NCI-H1092 treated with DMSO at 0.1 percent for 48 hours (cell line): ENCODE results near the gene ADNP.
"Not testable (repeated sequence)": the region's sequence is repeated elsewhere in the genome, so short reads cannot be mapped to it uniquely, and the experiment has no call there.

Experiments
- DNase-seq: peaks from one replicate; lab custom pipeline; 2025; lab: John Stamatoyannopoulos, UW

The ADNP gene

GRCh38 chr20:50900261-50900660, 31.0 kb downstream of the ADNP start:
- no peak for DNase-seq

GRCh38 chr20:50898475-50898874, 32.8 kb downstream of the ADNP start:
- no peak for DNase-seq

GRCh38 chr20:50895111-50895830, 36.0 kb downstream of the ADNP start:
- no peak for DNase-seq

GRCh38 chr20:50893620-50894019, 37.6 kb downstream of the ADNP start:
- DNase-seq = no peak

GRCh38 chr20:50892394-50892793, 38.8 kb downstream of the ADNP start:
- DNase-seq = no peak

- no peak for DNase-seq
Measured at GRCh38 chr20:50891138-50891537, 40.1 kb downstream of the ADNP start.

- DNase-seq = no peak
Measured at GRCh38 chr20:50887576-50887975, 43.7 kb downstream of the ADNP start.

- no peak for DNase-seq
Measured at GRCh38 chr20:50886184-50886790, 45.0 kb downstream of the ADNP start.

- DNase-seq = no peak
Measured at GRCh38 chr20:50885781-50886180, 45.5 kb downstream of the ADNP start.

GRCh38 chr20:50885068-50885467, 46.2 kb downstream of the ADNP start:
- no peak for DNase-seq

GRCh38 chr20:50883856-50884255, 47.4 kb downstream of the ADNP start:
- no peak for DNase-seq

- not testable (repeated sequence) for DNase-seq
Measured at GRCh38 chr20:50881759-50882424, 49.3 kb downstream of the ADNP start.

- no peak for DNase-seq
Measured at GRCh38 chr20:50879649-50880550, 51.3 kb downstream of the ADNP start.

- no peak for DNase-seq
Measured at GRCh38 chr20:50877232-50877743, 53.9 kb downstream of the ADNP start.

- DNase-seq = no peak
Measured at GRCh38 chr20:50876816-50877215, 54.4 kb downstream of the ADNP start.

GRCh38 chr20:50876063-50876685, 55.1 kb downstream of the ADNP start:
- DNase-seq = no peak

GRCh38 chr20:50874758-50875665, 56.2 kb downstream of the ADNP start:
- no peak for DNase-seq

GRCh38 chr20:50874111-50874757, 57.0 kb downstream of the ADNP start:
- no peak for DNase-seq

- no peak for DNase-seq
Measured at GRCh38 chr20:50873585-50873984, 57.7 kb downstream of the ADNP start.
